NB4 (cell line): ENCODE measurements around the gene PTPRD.

Experiments used
- MAX ChIP-seq: IDR thresholded peaks from 2 replicates; pipeline ENCODE4 v1.6.1; 2011; ENCODE audit warnings: low read depth, low read length
- MYC ChIP-seq: IDR thresholded peaks from 2 replicates; pipeline ENCODE4 v1.6.1; 2011; ENCODE audit warnings: low read depth, low read length
- POLR2A ChIP-seq: IDR thresholded peaks from 2 replicates; pipeline ENCODE4 v1.6.1; 2011; ENCODE audit warnings: mild to moderate bottlenecking; ENCODE audit not compliant: insufficient read length; ENCODE audit errors: extremely low read depth
- TF ChIP-seq, protein P1 (sequence below): IDR thresholded peaks from one replicate; pipeline ENCODE4 v1.5.1; 2012; ENCODE audit warnings: low read depth, low read length

- TF ChIP-seq, protein P1, sequence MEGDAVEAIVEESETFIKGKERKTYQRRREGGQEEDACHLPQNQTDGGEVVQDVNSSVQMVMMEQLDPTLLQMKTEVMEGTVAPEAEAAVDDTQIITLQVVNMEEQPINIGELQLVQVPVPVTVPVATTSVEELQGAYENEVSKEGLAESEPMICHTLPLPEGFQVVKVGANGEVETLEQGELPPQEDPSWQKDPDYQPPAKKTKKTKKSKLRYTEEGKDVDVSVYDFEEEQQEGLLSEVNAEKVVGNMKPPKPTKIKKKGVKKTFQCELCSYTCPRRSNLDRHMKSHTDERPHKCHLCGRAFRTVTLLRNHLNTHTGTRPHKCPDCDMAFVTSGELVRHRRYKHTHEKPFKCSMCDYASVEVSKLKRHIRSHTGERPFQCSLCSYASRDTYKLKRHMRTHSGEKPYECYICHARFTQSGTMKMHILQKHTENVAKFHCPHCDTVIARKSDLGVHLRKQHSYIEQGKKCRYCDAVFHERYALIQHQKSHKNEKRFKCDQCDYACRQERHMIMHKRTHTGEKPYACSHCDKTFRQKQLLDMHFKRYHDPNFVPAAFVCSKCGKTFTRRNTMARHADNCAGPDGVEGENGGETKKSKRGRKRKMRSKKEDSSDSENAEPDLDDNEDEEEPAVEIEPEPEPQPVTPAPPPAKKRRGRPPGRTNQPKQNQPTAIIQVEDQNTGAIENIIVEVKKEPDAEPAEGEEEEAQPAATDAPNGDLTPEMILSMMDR = no peak
- TF ChIP-seq POLR2A (no peak), MAX (no peak), MYC (no peak)
Measured at GRCh38 chr9:8799615-8800014, 1813.2 kb downstream of the PTPRD start.
